Measurements from ENCODE around the gene ASS1. TPM values are rescaled to one million over a fixed set of nuclear protein-coding genes. Genes with fewer than 3 reads are reported as not detected.

Gene ASS1
- total and polyA plus RNA-seq, 4 experiments from 2014 or later = not detected

DNA sequence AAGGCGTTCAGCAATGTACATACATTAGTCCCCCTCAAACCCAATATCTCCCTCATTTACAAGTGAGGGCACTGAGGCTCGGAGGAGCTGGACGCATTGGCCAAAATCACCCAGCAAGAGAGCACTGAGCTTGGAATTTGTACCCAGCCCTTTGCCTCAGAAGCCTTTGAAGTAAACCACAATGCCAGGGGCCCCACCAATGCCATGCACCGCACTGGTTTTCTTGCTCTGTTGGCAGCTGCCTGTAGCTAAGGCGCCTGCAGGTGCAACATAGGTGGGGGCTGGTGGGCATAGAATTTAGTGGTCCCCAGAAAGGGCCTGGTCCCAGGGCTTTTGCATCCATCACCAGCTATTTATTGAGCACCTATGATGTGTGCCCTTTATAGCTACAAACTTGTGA is 97.3 kb downstream of the ASS1 start:
- Mint-ChIP-seq H3K4me1 (peaks cover 3 to 6% (median 5%) of the 10 kb centered on the region in 4 donors), H3K27ac (no peak overlapping the region), H3K9me3 (no peaks in the 10 kb centered on the region), H3K4me3 (no peak overlapping the region), H3K27me3 (peaks cover 24 to 41% of the 10 kb centered on the region in 2 donors), H3K36me3 (no peaks in the 10 kb centered on the region)
- Histone ChIP-seq H3K4me1 (ENCODE audit: insufficient read depth, low read length) (peaks cover 6% of the 10 kb centered on the region), H3K9me3 (ENCODE audit: control insufficient read depth in 1 of 2, low read length in 2 of 2) (no peaks in the 10 kb centered on the region), H3K36me3 (ENCODE audit: insufficient read depth, low read length) (no peaks in the 10 kb centered on the region), H3K27me3 (ENCODE audit: insufficient read depth, low read length) (peaks cover 11% of the 10 kb centered on the region), H3K4me3 (ENCODE audit: low read length in 2 of 2) (no peak overlapping the region), H3K27ac (ENCODE audit: low read depth, low read length) (no peak overlapping the region)
- ChIA-PET CTCF (ENCODE audit: partially characterized antibody) (no interaction called here), POLR2A (ENCODE audit: partially characterized antibody) (no interaction called here)
- intact Hi-C loops (cut with micrococcal nuclease) = no loop called here
- DNase-seq = no peak

DNA sequence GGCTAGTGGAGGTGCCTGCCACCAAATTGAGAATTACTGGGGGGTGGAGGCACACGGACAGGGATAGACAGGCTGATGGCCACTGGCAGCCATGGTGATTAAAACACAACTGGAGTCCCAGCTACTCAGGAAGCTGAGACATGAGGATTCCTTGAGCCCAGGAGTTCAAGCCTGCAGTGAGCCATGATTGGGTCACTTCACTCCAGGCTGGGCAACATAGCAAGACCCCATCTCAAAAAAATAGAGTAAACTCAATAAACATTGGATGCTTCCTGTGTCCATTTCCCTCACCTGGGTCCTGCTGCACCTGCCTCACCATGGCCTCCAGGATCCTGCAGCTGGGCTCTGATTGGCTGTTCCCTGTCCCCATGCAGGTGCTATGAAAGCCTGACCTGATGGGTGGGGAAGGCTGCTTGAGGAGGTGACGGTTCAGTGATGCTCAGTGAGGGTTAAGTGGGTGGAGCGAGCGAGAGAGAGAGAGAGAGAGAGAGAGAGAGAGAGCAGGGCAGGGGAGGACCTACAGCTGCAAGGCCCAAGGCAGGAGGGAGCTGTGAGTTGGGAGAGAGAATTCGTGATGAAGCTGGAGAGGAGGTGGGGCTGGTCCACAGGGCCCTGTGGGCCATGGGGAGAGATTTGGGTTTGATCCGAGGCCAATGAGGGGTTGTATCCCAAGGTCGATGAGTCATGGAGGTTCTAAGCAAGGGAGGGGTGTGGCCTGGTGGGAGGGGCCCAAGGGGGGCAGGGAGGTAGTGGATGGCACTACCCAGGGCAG is 97.9 kb downstream of the ASS1 start:
- no peak overlapping the region for H3K4me3 ChIP-seq (ENCODE audit: low read length in 2 of 2)
- Mint-ChIP-seq H3K36me3 (no peaks in the 10 kb centered on the region), H3K9me3 (no peaks in the 10 kb centered on the region), H3K4me3 (no peak overlapping the region), H3K27ac (no peak overlapping the region), H3K4me1 (peaks cover 1 to 3% (median 3%) of the 10 kb centered on the region in 4 donors), H3K27me3 (peaks cover 22 to 37% of the 10 kb centered on the region in 2 donors)
- no peaks in the 10 kb centered on the region for H3K9me3 ChIP-seq (ENCODE audit: control insufficient read depth in 1 of 2, low read length in 2 of 2)
- H3K4me1 ChIP-seq (ENCODE audit: insufficient read depth, low read length) = peaks cover 2% of the 10 kb centered on the region
- ChIA-PET POLR2A (ENCODE audit: partially characterized antibody) (no interaction called here), CTCF (ENCODE audit: partially characterized antibody) (no interaction called here)
- no peak overlapping the region for H3K27ac ChIP-seq (ENCODE audit: low read depth, low read length)
- intact Hi-C loops (cut with micrococcal nuclease) = no loop called here
- DNase-seq = no peak
- no peaks in the 10 kb centered on the region for H3K36me3 ChIP-seq (ENCODE audit: insufficient read depth, low read length)
- H3K27me3 ChIP-seq (ENCODE audit: insufficient read depth, low read length) = peaks cover 11% of the 10 kb centered on the region

GRCh38 chr9:130543368-130543767 is 98.6 kb downstream of the ASS1 start:
- no peak for DNase-seq
- no peaks in the 10 kb centered on the region for H3K9me3 ChIP-seq (ENCODE audit: control insufficient read depth in 1 of 2, low read length in 2 of 2)
- H3K4me3 ChIP-seq (ENCODE audit: low read length in 2 of 2) = no peak overlapping the region
- peaks cover 11% of the 10 kb centered on the region for H3K27me3 ChIP-seq (ENCODE audit: insufficient read depth, low read length)
- intact Hi-C loops (cut with micrococcal nuclease) = no loop called here
- peaks cover 0 to 2% (median 0%) of the 10 kb centered on the region in 4 donors for H3K4me1 Mint-ChIP-seq
- H3K27ac Mint-ChIP-seq = no peak overlapping the region
- no peaks in the 10 kb centered on the region for H3K9me3 Mint-ChIP-seq
- ChIA-PET POLR2A (ENCODE audit: partially characterized antibody) (no interaction called here), CTCF (ENCODE audit: partially characterized antibody) (no interaction called here)
- H3K36me3 ChIP-seq (ENCODE audit: insufficient read depth, low read length) = no peaks in the 10 kb centered on the region
- H3K36me3 Mint-ChIP-seq = no peaks in the 10 kb centered on the region
- H3K4me1 ChIP-seq (ENCODE audit: insufficient read depth, low read length) = no peaks in the 10 kb centered on the region
- no peak overlapping the region for H3K4me3 Mint-ChIP-seq
- H3K27me3 Mint-ChIP-seq = peaks cover 16 to 30% of the 10 kb centered on the region in 2 donors
- H3K27ac ChIP-seq (ENCODE audit: low read depth, low read length) = no peak overlapping the region

- Histone ChIP-seq H3K27me3 (ENCODE audit: insufficient read depth, low read length) (peaks cover 11% of the 10 kb centered on the region), H3K4me3 (ENCODE audit: low read length in 2 of 2) (no peak overlapping the region), H3K27ac (ENCODE audit: low read depth, low read length) (no peak overlapping the region), H3K36me3 (ENCODE audit: insufficient read depth, low read length) (no peaks in the 10 kb centered on the region), H3K9me3 (ENCODE audit: control insufficient read depth in 1 of 2, low read length in 2 of 2) (no peaks in the 10 kb centered on the region), H3K4me1 (ENCODE audit: insufficient read depth, low read length) (no peaks in the 10 kb centered on the region)
- no peaks in the 10 kb centered on the region for H3K36me3 Mint-ChIP-seq
- H3K9me3 Mint-ChIP-seq = no peaks in the 10 kb centered on the region
- peaks cover 11 to 25% of the 10 kb centered on the region in 2 donors for H3K27me3 Mint-ChIP-seq
- H3K27ac Mint-ChIP-seq = peak overlapping the region in 1 of 7 donors; percentile 66
- ChIA-PET CTCF (ENCODE audit: partially characterized antibody) (no interaction called here), POLR2A (ENCODE audit: partially characterized antibody) (no interaction called here)
- H3K4me3 Mint-ChIP-seq = no peak overlapping the region
- no peak for DNase-seq
- intact Hi-C loops (cut with micrococcal nuclease) = no loop called here
- H3K4me1 Mint-ChIP-seq = peaks cover 0 to 2% (median 0%) of the 10 kb centered on the region in 4 donors
These were observed 99.1 kb downstream of the ASS1 start for GRCh38 chr9:130543859-130544258.

GRCh38 chr9:130544364-130544763 is 99.6 kb downstream of the ASS1 start:
- CTCF ChIA-PET (ENCODE audit: partially characterized antibody) = no interaction called here
- Histone ChIP-seq H3K27ac (ENCODE audit: low read depth, low read length) (no peak overlapping the region), H3K4me3 (ENCODE audit: low read length in 2 of 2) (no peak overlapping the region), H3K9me3 (ENCODE audit: control insufficient read depth in 1 of 2, low read length in 2 of 2) (peaks cover 0 to 3% of the 10 kb centered on the region in 2 donors), H3K4me1 (ENCODE audit: insufficient read depth, low read length) (no peaks in the 10 kb centered on the region), H3K27me3 (ENCODE audit: insufficient read depth, low read length) (peaks cover 11% of the 10 kb centered on the region), H3K36me3 (ENCODE audit: insufficient read depth, low read length) (no peaks in the 10 kb centered on the region)
- peaks cover 0 to 2% (median 0%) of the 10 kb centered on the region in 4 donors for H3K4me1 Mint-ChIP-seq
- intact Hi-C loops (cut with micrococcal nuclease) = no loop called here
- POLR2A ChIA-PET (ENCODE audit: partially characterized antibody) = no interaction called here
- no peak for DNase-seq
- no peaks in the 10 kb centered on the region for H3K36me3 Mint-ChIP-seq
- peaks cover 9 to 24% of the 10 kb centered on the region in 2 donors for H3K27me3 Mint-ChIP-seq
- no peak overlapping the region for H3K4me3 Mint-ChIP-seq
- no peak overlapping the region for H3K27ac Mint-ChIP-seq
- peaks cover 0 to 4% (median 0%) of the 10 kb centered on the region in 8 donors for H3K9me3 Mint-ChIP-seq

GRCh38 chr9:130548103-130548502 is 103.3 kb downstream of the ASS1 start:
- Mint-ChIP-seq H3K27me3 (peaks cover 4 to 10% of the 10 kb centered on the region in 2 donors), H3K9me3 (peaks cover 0 to 7% (median under 1%) of the 10 kb centered on the region in 8 donors), H3K36me3 (no peaks in the 10 kb centered on the region), H3K27ac (no peak overlapping the region), H3K4me1 (no peaks in the 10 kb centered on the region), H3K4me3 (no peak overlapping the region)
- Histone ChIP-seq H3K9me3 (ENCODE audit: control insufficient read depth in 1 of 2, low read length in 2 of 2) (peaks cover 0 to 3% of the 10 kb centered on the region in 2 donors), H3K27ac (ENCODE audit: low read depth, low read length) (no peak overlapping the region), H3K27me3 (ENCODE audit: insufficient read depth, low read length) (no peaks in the 10 kb centered on the region), H3K4me3 (ENCODE audit: low read length in 2 of 2) (no peak overlapping the region), H3K4me1 (ENCODE audit: insufficient read depth, low read length) (no peaks in the 10 kb centered on the region), H3K36me3 (ENCODE audit: insufficient read depth, low read length) (no peaks in the 10 kb centered on the region)
- no peak for DNase-seq
- ChIA-PET POLR2A (ENCODE audit: partially characterized antibody) (no interaction called here), CTCF (ENCODE audit: partially characterized antibody) (no interaction called here)
- intact Hi-C loops (cut with micrococcal nuclease) = no loop called here

GRCh38 chr9:130549093-130549735 is 104.5 kb downstream of the ASS1 start:
- POLR2A ChIA-PET (ENCODE audit: partially characterized antibody) = no interaction called here

More at GRCh38 chr9:130549093-130549735, 104.5 kb downstream of the ASS1 start:
- no peak overlapping the region for H3K27ac ChIP-seq (ENCODE audit: low read depth, low read length)
- CTCF ChIA-PET (ENCODE audit: partially characterized antibody) = no interaction called here
- no peaks in the 10 kb centered on the region for H3K27me3 ChIP-seq (ENCODE audit: insufficient read depth, low read length)
- H3K9me3 ChIP-seq (ENCODE audit: control insufficient read depth in 1 of 2, low read length in 2 of 2) = peaks cover 0 to 3% of the 10 kb centered on the region in 2 donors
- intact Hi-C loops (cut with micrococcal nuclease) = no loop called here
- Mint-ChIP-seq H3K27ac (no peak overlapping the region), H3K27me3 (peaks cover 4 to 5% of the 10 kb centered on the region in 2 donors), H3K9me3 (peaks cover 0 to 7% (median under 1%) of the 10 kb centered on the region in 8 donors), H3K36me3 (no peaks in the 10 kb centered on the region), H3K4me1 (no peaks in the 10 kb centered on the region), H3K4me3 (no peak overlapping the region)
- H3K36me3 ChIP-seq (ENCODE audit: insufficient read depth, low read length) = no peaks in the 10 kb centered on the region
- H3K4me1 ChIP-seq (ENCODE audit: insufficient read depth, low read length) = no peaks in the 10 kb centered on the region
- DNase-seq = no peak
- H3K4me3 ChIP-seq (ENCODE audit: low read length in 2 of 2) = no peak overlapping the region
